ENCODE measurements around the gene ABHD14A.

The ABHD14A gene

DNA sequence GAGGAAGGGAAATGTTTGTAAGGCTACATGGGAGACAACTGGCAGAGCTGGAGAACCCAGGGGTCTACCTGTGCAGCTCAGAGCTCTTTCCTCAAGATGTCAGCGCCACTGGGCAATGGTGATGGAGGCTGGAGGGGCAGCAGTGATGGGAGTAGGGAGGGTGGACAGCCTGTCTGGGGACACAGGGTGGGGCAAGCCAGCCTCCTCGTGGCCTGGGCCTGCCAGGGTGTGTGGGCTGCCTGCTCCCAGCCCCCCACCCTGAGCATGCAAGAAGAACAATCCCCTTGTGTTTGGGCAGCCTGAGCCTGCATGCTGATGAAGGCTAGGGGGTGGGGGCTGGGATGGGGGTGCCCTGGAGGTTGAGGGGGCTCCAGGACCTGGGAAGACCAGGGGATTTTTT lies 8.8 kb upstream of the ABHD14A start:
- H3K4me1 ChIP-seq (ENCODE audit: control insufficient read depth in 5 of 5, insufficient read depth in 5 of 5, low read length in 5 of 5): peaks cover 2 to 31% (median 25%) of the 10 kb centered on the region in 5 donors
- no peaks in the 10 kb centered on the region for H3K9me3 ChIP-seq (ENCODE audit: control insufficient read depth in 5 of 5, low read length in 5 of 5)
- no peak overlapping the region for H3K27ac ChIP-seq (ENCODE audit: low read depth, low read length)
- H3K27me3 ChIP-seq (ENCODE audit: control insufficient read depth in 5 of 5, insufficient read depth in 4 of 5, low read length in 5 of 5): no peaks in the 10 kb centered on the region
- H3K4me3 ChIP-seq (ENCODE audit: low read depth in 1 of 5, low read length in 5 of 5): no peak overlapping the region
- no peak overlapping the region for H3K9ac ChIP-seq (ENCODE audit: low read length in 5 of 5)
- peaks cover 0 to 6% (median 0%) of the 10 kb centered on the region in 5 donors for H3K36me3 ChIP-seq (ENCODE audit: control insufficient read depth in 5 of 5, insufficient read depth in 5 of 5, low read length in 5 of 5)

DNA sequence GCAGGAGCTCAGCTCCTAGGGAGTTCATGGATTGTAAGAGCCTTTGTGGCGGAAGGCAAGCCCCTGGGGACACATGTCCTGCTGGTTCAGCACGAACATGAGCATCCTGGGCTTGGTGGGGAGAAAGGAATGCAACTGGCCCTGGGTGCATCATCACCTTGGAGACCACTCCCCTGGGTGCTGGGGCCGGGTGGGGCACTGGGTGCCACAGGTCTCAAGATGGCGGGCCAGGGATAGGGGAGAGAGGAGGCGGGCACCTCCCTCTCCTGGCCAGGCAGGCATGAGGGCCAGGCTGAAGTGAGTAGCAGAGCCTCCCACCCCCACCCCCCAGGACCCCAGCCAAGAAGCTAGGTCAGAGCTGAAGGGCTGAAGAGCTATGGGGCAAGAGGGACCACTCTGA lies 8.4 kb upstream of the ABHD14A start:
- Histone ChIP-seq H3K27me3 (ENCODE audit: control insufficient read depth in 5 of 5, insufficient read depth in 4 of 5, low read length in 5 of 5) (no peaks in the 10 kb centered on the region), H3K4me3 (ENCODE audit: low read depth in 1 of 5, low read length in 5 of 5) (peak overlapping the region; percentile 73 to 85 (median 80)), H3K27ac (ENCODE audit: low read depth, low read length) (no peak overlapping the region), H3K4me1 (ENCODE audit: control insufficient read depth in 5 of 5, insufficient read depth in 5 of 5, low read length in 5 of 5) (peaks cover 2 to 32% (median 25%) of the 10 kb centered on the region in 5 donors), H3K9ac (ENCODE audit: low read length in 5 of 5) (peak overlapping the region in 3 of 5 donors; percentile 76 to 89 (median 84)), H3K36me3 (ENCODE audit: control insufficient read depth in 5 of 5, insufficient read depth in 5 of 5, low read length in 5 of 5) (peaks cover 0 to 8% (median 1%) of the 10 kb centered on the region in 5 donors), H3K9me3 (ENCODE audit: control insufficient read depth in 5 of 5, low read length in 5 of 5) (no peaks in the 10 kb centered on the region)

DNA sequence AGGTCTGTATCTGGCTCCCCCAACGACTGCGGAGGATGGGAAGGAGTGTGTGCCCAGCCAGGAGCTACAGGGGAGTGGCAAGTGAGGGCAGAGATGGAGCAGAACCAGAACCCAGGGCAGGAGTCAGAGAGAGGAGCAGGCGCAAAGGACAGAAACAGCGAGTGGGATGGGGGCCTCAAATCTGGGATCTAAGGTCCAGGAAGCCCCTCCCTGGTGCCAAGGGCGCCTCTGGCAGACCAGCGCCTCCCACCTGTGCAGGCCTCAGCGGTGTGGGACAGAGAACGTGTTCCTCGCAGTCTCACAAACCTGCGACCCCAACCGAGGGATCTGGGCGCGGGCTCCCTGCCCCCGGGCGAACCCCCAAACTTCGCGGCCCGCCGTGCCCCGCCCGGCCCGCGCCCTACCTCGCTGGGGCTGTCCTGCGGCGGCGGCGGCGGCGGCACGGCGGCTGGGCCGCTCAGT lies 7.9 kb upstream of the ABHD14A start:
- H3K36me3 ChIP-seq (ENCODE audit: control insufficient read depth in 5 of 5, insufficient read depth in 5 of 5, low read length in 5 of 5): peaks cover 0 to 9% (median 2%) of the 10 kb centered on the region in 5 donors
- H3K9ac ChIP-seq (ENCODE audit: low read length in 5 of 5): peak overlapping the region; percentile 56 to 89 (median 76)
- no peak overlapping the region for H3K27ac ChIP-seq (ENCODE audit: low read depth, low read length)
- peaks cover 2 to 32% (median 25%) of the 10 kb centered on the region in 5 donors for H3K4me1 ChIP-seq (ENCODE audit: control insufficient read depth in 5 of 5, insufficient read depth in 5 of 5, low read length in 5 of 5)
- H3K27me3 ChIP-seq (ENCODE audit: control insufficient read depth in 5 of 5, insufficient read depth in 4 of 5, low read length in 5 of 5): no peaks in the 10 kb centered on the region
- H3K9me3 ChIP-seq (ENCODE audit: control insufficient read depth in 5 of 5, low read length in 5 of 5): no peaks in the 10 kb centered on the region
- H3K4me3 ChIP-seq (ENCODE audit: low read depth in 1 of 5, low read length in 5 of 5): peak overlapping the region; percentile 73 to 85 (median 80)

DNA sequence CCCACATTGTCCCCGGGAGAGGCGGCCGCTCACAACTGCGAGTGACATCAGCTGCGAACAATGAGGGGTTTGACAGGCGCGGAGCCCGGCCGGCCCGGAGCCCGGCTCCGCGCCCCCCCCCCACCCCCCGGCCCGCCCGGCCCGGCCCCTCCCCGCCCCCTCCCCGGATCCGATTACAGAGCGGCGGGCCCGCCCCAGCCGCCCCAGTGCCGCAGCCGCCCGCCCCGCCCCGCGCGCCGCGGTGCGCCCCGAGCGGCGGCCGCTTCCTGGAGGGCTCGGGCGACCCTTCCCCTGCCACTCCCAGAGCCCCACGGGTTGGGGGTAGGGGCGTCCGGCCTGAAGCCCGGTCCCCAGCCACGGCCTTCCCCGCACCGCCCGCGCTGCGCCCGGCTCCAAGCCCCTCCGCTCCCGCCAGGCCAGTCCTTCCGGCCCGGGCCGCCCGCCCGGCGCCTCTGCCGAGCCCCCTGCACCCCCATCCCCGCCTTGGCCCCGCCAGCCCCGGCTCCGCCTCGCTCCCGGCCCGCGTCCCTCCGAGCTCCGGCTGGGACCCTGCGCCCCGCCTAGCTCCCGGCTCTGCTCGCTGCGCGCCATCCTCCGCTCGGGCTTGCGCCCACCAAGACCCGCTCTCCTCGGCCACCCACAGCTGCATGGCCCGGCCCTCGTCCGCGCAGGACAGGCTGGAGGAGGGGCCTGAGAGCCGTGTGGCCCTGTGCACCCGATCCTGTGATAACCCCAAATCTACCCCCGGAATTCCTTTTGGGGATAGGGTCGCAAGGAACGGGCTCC lies 7.3 kb upstream of the ABHD14A start, which contains the start of gene PCBP4:
Gene PCBP4, minus strand, starts transcription at position 71 of the 786 bp plus-strand sequence. CDS start 6,214 bp downstream, outside the sequence.
- Histone ChIP-seq H3K27me3 (ENCODE audit: control insufficient read depth in 5 of 5, insufficient read depth in 4 of 5, low read length in 5 of 5) (no peaks in the 10 kb centered on the region), H3K9ac (ENCODE audit: low read length in 5 of 5) (peak within 1 kb of the TSS; percentile 56 to 89 (median 76)), H3K4me1 (ENCODE audit: control insufficient read depth in 5 of 5, insufficient read depth in 5 of 5, low read length in 5 of 5) (peaks cover 2 to 30% (median 25%) of the 10 kb centered on the region in 5 donors), H3K9me3 (ENCODE audit: control insufficient read depth in 5 of 5, low read length in 5 of 5) (no peaks in the 10 kb centered on the region), H3K27ac (ENCODE audit: low read depth, low read length) (peak within 1 kb of the TSS; percentile 69), H3K36me3 (ENCODE audit: control insufficient read depth in 5 of 5, insufficient read depth in 5 of 5, low read length in 5 of 5) (peaks cover 0 to 9% (median 2%) of the 10 kb centered on the region in 5 donors), H3K4me3 (ENCODE audit: low read depth in 1 of 5, low read length in 5 of 5) (peak within 1 kb of the TSS; percentile 73 to 85 (median 80))

DNA sequence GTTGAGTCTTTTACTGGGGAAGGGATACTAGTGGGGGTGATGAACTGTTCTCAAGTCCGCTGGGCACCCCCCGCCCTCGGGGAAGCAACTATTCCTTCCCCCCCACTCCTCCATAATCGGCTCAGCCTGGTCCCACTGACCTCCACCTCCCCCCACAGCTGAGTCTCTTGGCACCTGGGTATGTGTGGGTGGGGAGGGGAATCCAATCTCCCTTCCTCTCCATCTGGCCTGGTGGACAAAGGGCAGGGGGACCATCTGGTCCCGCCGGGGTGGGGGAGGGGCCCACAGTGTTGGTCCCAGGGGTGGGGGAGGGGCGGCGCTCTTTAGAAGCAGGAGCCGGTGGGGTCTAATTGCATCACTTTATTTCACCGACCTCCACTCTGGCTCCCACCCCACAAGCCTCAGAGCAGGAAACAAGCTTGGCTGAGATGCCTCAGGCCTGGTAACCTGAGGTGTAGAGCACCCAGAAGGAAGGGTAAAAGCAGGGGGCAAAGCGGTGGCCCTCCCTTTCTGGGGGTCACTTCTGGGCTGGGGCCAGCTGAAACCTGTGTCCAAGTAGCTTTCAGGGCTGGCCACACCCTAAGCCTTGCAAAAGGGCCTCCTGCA lies 6.6 kb upstream of the ABHD14A start:
- H3K9me3 ChIP-seq (ENCODE audit: control insufficient read depth in 5 of 5, low read length in 5 of 5): no peaks in the 10 kb centered on the region
- H3K27me3 ChIP-seq (ENCODE audit: control insufficient read depth in 5 of 5, insufficient read depth in 4 of 5, low read length in 5 of 5): no peaks in the 10 kb centered on the region
- peaks cover 2 to 33% (median 25%) of the 10 kb centered on the region in 5 donors for H3K4me1 ChIP-seq (ENCODE audit: control insufficient read depth in 5 of 5, insufficient read depth in 5 of 5, low read length in 5 of 5)
- peak overlapping the region; percentile 62 to 81 (median 69) for H3K4me3 ChIP-seq (ENCODE audit: low read depth in 1 of 5, low read length in 5 of 5)
- H3K36me3 ChIP-seq (ENCODE audit: control insufficient read depth in 5 of 5, insufficient read depth in 5 of 5, low read length in 5 of 5): peaks cover 0 to 9% (median 2%) of the 10 kb centered on the region in 5 donors
- peak overlapping the region in 3 of 5 donors; percentile 59 to 78 (median 76) for H3K9ac ChIP-seq (ENCODE audit: low read length in 5 of 5)
- H3K27ac ChIP-seq (ENCODE audit: low read depth, low read length): peak overlapping the region; percentile 69

DNA sequence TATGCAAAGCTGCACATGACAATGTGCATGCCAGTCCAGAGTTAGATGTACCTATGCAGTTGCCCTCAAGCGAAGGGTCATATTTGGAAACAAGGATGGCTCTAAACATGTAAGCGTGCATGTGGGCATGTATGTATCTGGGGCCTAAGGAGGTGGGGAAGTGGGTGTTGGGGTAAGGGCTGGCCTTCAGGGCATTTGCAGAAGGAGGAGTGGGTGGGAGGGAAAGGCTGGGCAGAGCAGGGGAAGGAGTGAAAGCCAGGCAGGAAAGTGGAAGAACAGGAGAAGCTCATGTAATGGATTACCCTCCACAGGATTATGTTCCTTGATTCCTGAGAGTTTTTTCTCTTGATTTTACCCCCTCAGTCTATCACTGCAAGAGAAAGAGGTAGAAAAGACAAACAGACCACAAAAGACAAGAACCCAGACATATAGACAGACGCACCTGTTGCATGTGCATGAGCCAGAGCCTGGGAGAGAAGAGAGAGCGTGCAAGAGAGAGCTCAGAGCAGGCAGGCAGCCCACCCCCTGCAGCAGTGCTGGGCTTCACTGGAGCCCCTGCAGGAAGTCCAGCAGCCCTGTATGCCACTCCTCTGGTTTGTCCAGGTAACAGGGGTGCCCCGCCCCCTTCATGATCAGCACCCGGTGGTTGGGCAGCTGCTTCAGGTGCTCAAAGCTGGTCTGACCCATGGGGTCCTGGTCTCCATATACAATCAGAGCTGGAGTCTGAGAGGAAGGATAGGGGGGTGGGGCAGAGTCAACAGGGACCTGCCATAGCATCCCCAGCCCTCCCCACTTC lies 5.8 kb upstream of the ABHD14A start:
- no peak overlapping the region for H3K9ac ChIP-seq (ENCODE audit: low read length in 5 of 5)
- H3K4me3 ChIP-seq (ENCODE audit: low read depth in 1 of 5, low read length in 5 of 5): no peak overlapping the region
- no peaks in the 10 kb centered on the region for H3K9me3 ChIP-seq (ENCODE audit: control insufficient read depth in 5 of 5, low read length in 5 of 5)
- H3K4me1 ChIP-seq (ENCODE audit: control insufficient read depth in 5 of 5, insufficient read depth in 5 of 5, low read length in 5 of 5): peaks cover 2 to 41% (median 32%) of the 10 kb centered on the region in 5 donors
- H3K27me3 ChIP-seq (ENCODE audit: control insufficient read depth in 5 of 5, insufficient read depth in 4 of 5, low read length in 5 of 5): no peaks in the 10 kb centered on the region
- H3K36me3 ChIP-seq (ENCODE audit: control insufficient read depth in 5 of 5, insufficient read depth in 5 of 5, low read length in 5 of 5): peaks cover 0 to 9% (median 2%) of the 10 kb centered on the region in 5 donors
- no peak overlapping the region for H3K27ac ChIP-seq (ENCODE audit: low read depth, low read length)

DNA sequence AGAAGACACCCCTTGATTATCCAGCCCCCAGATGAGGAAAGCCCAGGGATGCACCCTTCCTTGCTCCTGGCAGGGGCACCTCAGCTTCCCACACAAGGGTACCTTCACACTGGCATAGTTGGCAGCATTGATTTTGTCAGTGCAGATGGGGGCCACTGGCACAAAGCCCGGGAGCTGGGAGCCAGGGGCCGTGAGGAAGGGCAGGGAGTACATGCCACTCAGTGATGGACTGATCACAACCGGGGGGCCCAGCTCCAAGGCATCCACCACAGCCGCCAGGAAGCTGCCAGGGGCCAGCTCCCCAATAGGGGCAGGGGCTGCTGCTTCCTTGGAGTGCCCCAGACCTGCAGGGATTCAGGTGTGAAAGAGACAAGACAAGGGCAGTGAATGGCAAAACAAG lies 5.0 kb upstream of the ABHD14A start:
- Histone ChIP-seq H3K9me3 (ENCODE audit: control insufficient read depth in 5 of 5, low read length in 5 of 5) (no peaks in the 10 kb centered on the region), H3K4me3 (ENCODE audit: low read depth in 1 of 5, low read length in 5 of 5) (no peak overlapping the region), H3K4me1 (ENCODE audit: control insufficient read depth in 5 of 5, insufficient read depth in 5 of 5, low read length in 5 of 5) (peaks cover 6 to 49% (median 40%) of the 10 kb centered on the region in 5 donors), H3K9ac (ENCODE audit: low read length in 5 of 5) (no peak overlapping the region), H3K27me3 (ENCODE audit: control insufficient read depth in 5 of 5, insufficient read depth in 4 of 5, low read length in 5 of 5) (no peaks in the 10 kb centered on the region), H3K36me3 (ENCODE audit: control insufficient read depth in 5 of 5, insufficient read depth in 5 of 5, low read length in 5 of 5) (peaks cover 0 to 9% (median 2%) of the 10 kb centered on the region in 5 donors), H3K27ac (ENCODE audit: low read depth, low read length) (no peak overlapping the region)

DNA sequence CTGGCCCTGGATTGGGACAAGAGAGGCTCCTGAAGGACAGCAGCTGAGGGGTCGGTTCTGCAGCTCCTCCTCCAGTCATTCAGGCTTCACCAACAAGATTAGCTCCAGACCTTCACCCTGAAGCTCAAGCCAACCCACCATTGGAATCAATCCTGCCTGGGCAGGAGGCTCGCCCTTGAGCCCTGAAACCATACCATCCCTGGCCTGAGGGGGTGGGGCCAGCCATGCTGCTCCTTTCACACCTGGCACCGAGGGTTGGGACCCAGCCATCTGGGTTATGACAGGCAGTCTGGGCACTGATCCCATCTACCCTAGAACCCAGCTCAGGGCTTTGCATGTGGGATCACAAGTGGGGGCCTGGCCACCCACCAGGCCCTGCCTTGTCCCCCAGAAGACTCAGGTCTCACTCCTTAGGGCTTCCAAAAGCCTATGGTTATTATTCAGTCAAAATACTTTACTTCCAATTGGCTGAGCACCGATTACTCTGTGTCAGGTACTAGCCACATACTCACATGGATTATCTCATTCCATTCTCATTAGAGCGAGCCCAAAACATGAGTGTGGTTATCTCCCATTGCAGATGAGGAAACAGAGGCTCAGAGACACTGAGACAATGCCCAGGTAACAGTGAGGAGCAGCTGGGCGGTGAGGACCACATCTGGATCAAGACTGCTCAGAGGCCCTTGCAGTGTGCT lies 4.1 kb upstream of the ABHD14A start:
- H3K9ac ChIP-seq (ENCODE audit: low read length in 5 of 5): peak overlapping the region in 1 of 5 donors; percentile 47
- no peaks in the 10 kb centered on the region for H3K9me3 ChIP-seq (ENCODE audit: control insufficient read depth in 5 of 5, low read length in 5 of 5)
- H3K36me3 ChIP-seq (ENCODE audit: control insufficient read depth in 5 of 5, insufficient read depth in 5 of 5, low read length in 5 of 5): peaks cover 0 to 9% (median 2%) of the 10 kb centered on the region in 5 donors
- no peaks in the 10 kb centered on the region for H3K27me3 ChIP-seq (ENCODE audit: control insufficient read depth in 5 of 5, insufficient read depth in 4 of 5, low read length in 5 of 5)
- peaks cover 6 to 53% (median 46%) of the 10 kb centered on the region in 5 donors for H3K4me1 ChIP-seq (ENCODE audit: control insufficient read depth in 5 of 5, insufficient read depth in 5 of 5, low read length in 5 of 5)
- H3K4me3 ChIP-seq (ENCODE audit: low read depth in 1 of 5, low read length in 5 of 5): no peak overlapping the region
- H3K27ac ChIP-seq (ENCODE audit: low read depth, low read length): no peak overlapping the region

DNA sequence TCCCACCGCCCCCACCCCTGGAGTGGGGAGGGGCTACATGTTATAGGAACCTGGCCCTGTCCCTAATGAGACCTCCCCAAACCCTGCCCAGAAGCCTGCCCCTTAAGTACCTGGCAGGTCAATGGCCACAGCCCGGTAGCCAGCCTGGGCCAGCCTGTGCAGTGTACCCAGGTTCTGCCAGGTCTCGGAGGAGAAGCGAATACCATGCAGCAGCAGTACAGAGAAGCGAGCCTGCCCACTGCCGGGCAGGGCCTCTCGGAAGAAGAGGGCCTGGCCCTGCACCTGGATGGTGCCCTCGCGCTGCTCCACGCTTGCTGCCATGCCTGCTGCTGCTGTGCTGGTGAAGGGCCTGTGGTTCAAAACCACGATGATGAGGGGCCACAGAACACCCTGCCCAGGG lies 3.5 kb upstream of the ABHD14A start:
- Histone ChIP-seq H3K9ac (ENCODE audit: low read length in 5 of 5) (peak overlapping the region in 1 of 5 donors; percentile 47), H3K27me3 (ENCODE audit: control insufficient read depth in 5 of 5, insufficient read depth in 4 of 5, low read length in 5 of 5) (no peaks in the 10 kb centered on the region), H3K4me1 (ENCODE audit: control insufficient read depth in 5 of 5, insufficient read depth in 5 of 5, low read length in 5 of 5) (peaks cover 6 to 52% (median 44%) of the 10 kb centered on the region in 5 donors), H3K36me3 (ENCODE audit: control insufficient read depth in 5 of 5, insufficient read depth in 5 of 5, low read length in 5 of 5) (peaks cover 0 to 9% (median 2%) of the 10 kb centered on the region in 5 donors), H3K27ac (ENCODE audit: low read depth, low read length) (no peak overlapping the region), H3K4me3 (ENCODE audit: low read depth in 1 of 5, low read length in 5 of 5) (no peak overlapping the region), H3K9me3 (ENCODE audit: control insufficient read depth in 5 of 5, low read length in 5 of 5) (no peaks in the 10 kb centered on the region)
